GM12878 (cell line): Measurements from ENCODE around the gene BAHD1. TPM values are rescaled to one million over a fixed set of nuclear protein-coding genes. Genes with fewer than 3 reads are reported as not detected.

ENCODE experiments used
- ATAC-seq: fragments of 200-7000 bp; cut with Tn5 transposase; 3 replicates; pipeline ENCODE4 v1.9.1; 2020; ENCODE audit warnings: mild to moderate bottlenecking, moderate library complexity
- BruUV-seq: library from RNA; stranded (reverse); fragments of 400-500 nt; replicated peaks from 2 replicates; lab custom pipeline; 2021; lab: Mats Ljungman, UMichigan
- CTCF ChIA-PET: fragments of 300-600 bp; sonication (Branson Sonifier 250); formaldehyde crosslinking; extraction: SDS; loops from one replicate; lab custom pipeline; 2021; ENCODE audit warnings: inconsistent platforms; lab: Yijun Ruan, JAX
- POLR2A ChIA-PET: fragments of 350-600 bp; formaldehyde crosslinking; extraction: SDS; loops from one replicate; lab custom pipeline; 2021; ENCODE audit warnings: inconsistent platforms; lab: Charles Lee
- RAD21 ChIA-PET: fragments of 300-600 bp; sonication (Branson Sonifier 250); formaldehyde crosslinking; loops from one replicate; lab custom pipeline; 2023; ENCODE audit warnings: antibody characterized with exemption; ENCODE audit not compliant: unreplicated experiment; lab: Charles Lee
- SMC1A ChIA-PET: fragments of 300-600 bp; sonication (Branson Sonifier 250); formaldehyde crosslinking; loops from one replicate; lab custom pipeline; 2023; ENCODE audit not compliant: unreplicated experiment, uncharacterized antibody; lab: Charles Lee
- DNase-seq: peaks from one replicate; pipeline ENCODE4 v3.0.0-alpha.2; 2011; ENCODE audit warnings: low read depth, low spot score
- FAIRE-seq: peaks from 3 replicates; lab custom pipeline; 2011; peaks lifted over from hg19 to GRCh38; lab: Jason Lieb, UNC
- H2AFZ ChIP-seq: 2 replicates; pipeline ENCODE4 v1.6.0; 2011; ENCODE audit warnings: low read depth, low read length, control low read depth; ENCODE audit not compliant: control insufficient read depth
- H3K27ac ChIP-seq: 2 replicates; pipeline ENCODE4 v1.5.1; 2011; ENCODE audit warnings: control low read depth; ENCODE audit not compliant: control insufficient read depth, insufficient read depth
- H3K27me3 ChIP-seq, 2 experiments: replicated peaks in 1 of 2; 2 replicates each; pipeline versions ENCODE4 v1.6.0 to v1.6.1; 2011; ENCODE audit warnings: low read length in 1 of 2; ENCODE audit not compliant: control insufficient read depth in 2 of 2, insufficient read depth in 2 of 2
- H3K36me3 ChIP-seq, 2 experiments: 2 replicates each; pipeline ENCODE4 v1.5.1; 2011; ENCODE audit warnings: low read length in 1 of 2; ENCODE audit not compliant: control insufficient read depth in 2 of 2, insufficient read depth in 2 of 2
- H3K4me1 ChIP-seq: 2 replicates; pipeline ENCODE4 v1.6.1; 2011; ENCODE audit warnings: mild to moderate bottlenecking, low read length, moderate library complexity, mixed read lengths; ENCODE audit not compliant: control insufficient read depth, insufficient read depth
- H3K4me2 ChIP-seq: 2 replicates; pipeline ENCODE4 v1.6.0; 2011; ENCODE audit warnings: control low read depth; ENCODE audit not compliant: control insufficient read depth, insufficient read depth
- H3K4me3 ChIP-seq: fragments of 200-600 bp; sonication (generic); 2 replicates; pipeline ENCODE4 v1.5.1; 2016
- H3K79me2 ChIP-seq: 2 replicates; pipeline ENCODE4 v1.6.0; 2011; ENCODE audit warnings: low read length; ENCODE audit not compliant: control insufficient read depth, insufficient read depth
- H3K9ac ChIP-seq: 2 replicates; pipeline ENCODE4 v1.8.0; 2011; ENCODE audit warnings: low read length, control low read depth, mixed read lengths; ENCODE audit not compliant: control insufficient read depth, insufficient read depth
- H3K9me3 ChIP-seq: replicated peaks from 3 replicates; pipeline ENCODE4 v1.5.1; 2011; ENCODE audit warnings: mild to moderate bottlenecking, low read length; ENCODE audit not compliant: control insufficient read depth, insufficient read depth
- H4K20me1 ChIP-seq: 2 replicates; pipeline ENCODE4 v1.6.0; 2011; ENCODE audit not compliant: control insufficient read depth, insufficient read depth
- MEF2B ChIP-seq: fragments of 450-650 bp; IDR thresholded peaks from 2 replicates; pipeline ENCODE4 v1.6.1; 2018; ENCODE audit warnings: mild to moderate bottlenecking, moderate library complexity; ENCODE audit not compliant: partially characterized antibody, poor library complexity, severe bottlenecking
- NR2F1 ChIP-seq: fragments of 450-650 bp; conservative IDR thresholded peaks from 2 replicates; pipeline ENCODE4 v1.6.1; 2017; ENCODE audit warnings: mild to moderate bottlenecking
- SIN3A ChIP-seq: IDR thresholded peaks from 2 replicates; pipeline ENCODE4 v1.6.1; 2012; ENCODE audit warnings: low read depth, low read length, improper control_type of control experiment
- WGBS: methylation state at CpG from one replicate; pipeline ENCODE4 v1.1.6; 2016; ENCODE audit warnings: low lambda C conversion rate; ENCODE audit not compliant: insufficient replicate concordance, insufficient coverage; ENCODE audit errors: missing lambda C conversion rate; 5-methylcytosine and 5-hydroxymethylcytosine counted together
- in situ Hi-C: fragments of 300-500 bp; cut with MboI; formaldehyde crosslinking; loops from 9 replicates; pipeline ENCODE4 v1.14.3; 2018; ENCODE audit warnings: mixed read lengths
- intact Hi-C: fragments of 100-400 bp; cut with micrococcal nuclease; formaldehyde crosslinking; loops from one replicate; pipeline ENCODE4 v1.14.2; 2022; ENCODE audit not compliant: unreplicated experiment
- polyA plus RNA-seq, 11 experiments: library from polyadenylated mRNA; depleted of rRNA in 4 of 11; unstranded in 6 of 11; stranded (reverse) in 5 of 11; fragments of >200 nt; fragmentation: Nextera tagmentation in 4 of 11; fragmentation: Illumina TruSeq in 1 of 11; extraction: Ambion mirVana in 4 of 11; extraction: Trizol in 1 of 11; gene quantifications; 1 replicate in 1 of 11; 2 replicates in 10 of 11; pipeline versions ENCODE4 v1.2.1 to v1.2.3, GENCODE V29; 2011 to 2016; ENCODE audit warnings: inconsistent platforms in 2 of 11, missing spikeins in 2 of 11, low read depth in 1 of 11
- total RNA-seq, 4 experiments: library from RNA; depleted of rRNA in 3 of 4; stranded (reverse); fragments of >200 nt in 3 of 4; fragmentation: Illumina TruSeq in 1 of 4; extraction: Trizol in 1 of 4; gene quantifications; 2 replicates each; pipeline versions ENCODE4 v1.2.1 to v1.2.3, GENCODE V29; 2013 to 2021
- TF ChIP-seq, protein P1 (sequence below): fragments of 450-650 bp; IDR thresholded peaks from 2 replicates; pipeline ENCODE4 v1.6.1; 2016; ENCODE audit warnings: mild to moderate bottlenecking

BAHD1 gene
- total and polyA plus RNA-seq, 10 of the 15 experiments (the other 5 are each of a cell fraction or from before 2014, with no cell fraction given): 0.21 to 21.8 (median 5.8) TPM

DNA sequence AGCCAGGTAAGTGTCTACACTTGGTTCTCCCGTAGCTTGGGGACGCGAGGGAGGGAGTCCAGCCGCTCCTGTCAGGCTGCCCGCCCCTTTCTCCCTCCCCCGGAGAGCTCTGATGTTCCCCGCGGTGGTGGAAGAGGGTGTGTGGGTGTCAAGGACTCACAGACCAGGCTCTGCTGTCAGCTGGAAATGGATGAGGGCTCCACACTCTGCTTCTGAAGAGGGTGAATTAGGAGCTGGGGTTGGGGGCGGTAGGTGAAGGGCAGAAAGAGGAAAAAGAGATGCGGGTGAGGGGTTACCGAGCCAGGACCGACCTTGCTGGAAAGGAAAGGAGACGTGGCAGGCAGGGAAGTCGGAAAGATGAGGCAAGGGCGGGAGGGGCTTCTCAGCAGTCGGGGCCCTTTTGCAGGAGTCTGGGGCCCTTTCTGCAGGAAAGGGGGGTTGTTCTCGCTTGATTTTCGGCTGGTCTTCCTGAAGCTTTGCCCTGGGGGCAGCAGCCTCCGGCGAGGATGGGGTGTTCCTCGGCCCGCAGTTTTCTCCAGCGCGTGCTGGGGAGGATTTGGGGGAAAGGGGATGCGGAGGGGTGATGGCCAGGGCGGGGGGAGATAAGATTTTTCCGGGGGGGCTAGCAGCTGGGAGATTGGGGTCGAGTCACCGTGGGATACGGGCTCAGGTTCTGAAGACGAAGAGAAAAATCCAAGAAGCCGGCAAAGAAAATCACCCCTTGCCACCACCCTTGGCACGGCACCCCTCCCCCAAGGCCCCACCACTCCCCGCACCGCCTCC is 602 bp upstream of the BAHD1 start:
- no peak for FAIRE-seq
- H3K36me3 ChIP-seq: no peaks in the 10 kb centered on the region
- H4K20me1 ChIP-seq: peaks cover 23% of the 10 kb centered on the region
- 2% methylated on average over 29 of the region's 35 CpGs for WGBS
- peaks cover 16 to 26% of the 10 kb centered on the region in 2 experiments for H3K27me3 ChIP-seq
- peak overlapping the region; percentile 72 for H2AFZ ChIP-seq
- no peak for DNase-seq
- in situ Hi-C loops: no loop called here
- H3K4me3 ChIP-seq: peak overlapping the region; percentile 74
- intact Hi-C loops: loop anchor here (10.0 kb wide), 1 partner anchor 155 kb away; the partner anchor contains the start of gene KNL1
- peak overlapping the region; percentile 64 for H3K9ac ChIP-seq
- TF ChIP-seq NR2F1 (no peak), SIN3A (peak; percentile 2; the same call in 1 of the 2 replicates), MEF2B (peak; percentile 17)
- TF ChIP-seq, protein P1, sequence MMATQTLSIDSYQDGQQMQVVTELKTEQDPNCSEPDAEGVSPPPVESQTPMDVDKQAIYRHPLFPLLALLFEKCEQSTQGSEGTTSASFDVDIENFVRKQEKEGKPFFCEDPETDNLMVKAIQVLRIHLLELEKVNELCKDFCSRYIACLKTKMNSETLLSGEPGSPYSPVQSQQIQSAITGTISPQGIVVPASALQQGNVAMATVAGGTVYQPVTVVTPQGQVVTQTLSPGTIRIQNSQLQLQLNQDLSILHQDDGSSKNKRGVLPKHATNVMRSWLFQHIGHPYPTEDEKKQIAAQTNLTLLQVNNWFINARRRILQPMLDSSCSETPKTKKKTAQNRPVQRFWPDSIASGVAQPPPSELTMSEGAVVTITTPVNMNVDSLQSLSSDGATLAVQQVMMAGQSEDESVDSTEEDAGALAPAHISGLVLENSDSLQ: 0 out of 2 replicates have a peak, but pooled peaks have one; percentile 12
- ChIA-PET RAD21 (interaction anchor here (0.6 to 1.8 kb wide), 8 partner anchors 13 to 125 kb away, joined by 3 to 8 read pairs (median 4); partner anchors contain the start of genes CCDC32, IVD and KNSTRN), SMC1A (interaction anchor here (0.6 to 1.3 kb wide), 4 partner anchors 10 to 158 kb away, joined by 3 to 4 read pairs (median 4); no protein-coding TSS in a partner anchor), CTCF (interaction anchor here (0.6 to 1.5 kb wide), 16 partner anchors 9 to 115 kb away, joined by 3 to 6 read pairs (median 4); no protein-coding TSS in a partner anchor), POLR2A (interaction anchor here (0.7 to 4.1 kb wide), 5 partner anchors 12 to 326 kb away, joined by 3 to 26 read pairs (median 9); partner anchors contain the start of gene IVD)
- no peaks in the 10 kb centered on the region for H3K9me3 ChIP-seq
- peak; percentile 25 for ATAC-seq
- peaks cover 25% of the 10 kb centered on the region for H3K79me2 ChIP-seq
- no peak overlapping the region for H3K27ac ChIP-seq
- peaks cover 19% of the 10 kb centered on the region for H3K4me1 ChIP-seq
- BruUV-seq: no TSS peak
- H3K4me2 ChIP-seq: peak overlapping the region; percentile 99
